Measurements from ENCODE around the gene RCN2. TPM values are rescaled to one million over a fixed set of nuclear protein-coding genes. Genes with fewer than 3 reads are reported as not detected.

RCN2 gene
- total RNA-seq, 1 donor from 2014 or later = 645 TPM

DNA sequence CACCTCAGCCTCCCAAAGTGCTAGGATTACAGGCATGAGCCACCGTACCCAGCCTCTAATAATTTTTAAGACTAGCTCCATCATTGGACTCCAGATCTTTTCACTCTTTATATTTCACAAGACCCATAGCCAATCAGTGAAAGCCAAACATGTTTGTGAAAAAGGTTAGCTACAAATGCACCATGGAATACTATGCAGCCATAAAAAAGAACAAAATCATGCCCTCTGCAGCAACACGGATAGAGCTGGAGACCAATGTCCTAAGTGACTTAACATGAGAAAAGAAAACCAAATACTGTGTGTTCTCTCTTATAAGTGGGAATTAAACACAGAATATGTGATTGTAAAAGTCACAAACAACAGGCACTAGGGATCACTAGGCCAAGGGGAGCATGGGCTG is 29.6 kb upstream of the RCN2 start:
- Mint-ChIP-seq H3K36me3 (peaks cover 11% of the 10 kb centered on the region), H3K4me1 (peaks cover 21% of the 10 kb centered on the region), H3K27me3 (ENCODE audit: insufficient read depth, low read depth) (peaks cover 4% of the 10 kb centered on the region), H3K4me3 (no peak overlapping the region), H3K9me3 (peaks cover 18% of the 10 kb centered on the region), H3K27ac (no peak overlapping the region)
- Histone ChIP-seq H3K4me2 (no peak overlapping the region), H2AFZ (replicated peaks) (no peak overlapping the region), H3K27ac (no peak overlapping the region), H4K20me1 (ENCODE audit: low read depth) (no peaks in the 10 kb centered on the region), H3K36me3 (no peaks in the 10 kb centered on the region), H3K27me3 (peaks cover 22% of the 10 kb centered on the region), H3K9ac (no peak overlapping the region), H3K4me1 (peaks cover 10% of the 10 kb centered on the region), H3F3A (ENCODE audit: low read depth) (peaks cover 22% of the 10 kb centered on the region), H3K79me2 (ENCODE audit: low read depth) (peaks cover 6% of the 10 kb centered on the region), H3K4me3 (no peak overlapping the region), H3K9me3 (ENCODE audit: low read depth) (peaks cover 4% of the 10 kb centered on the region)
- TF ChIP-seq EZH2phosphoT487 (IDR thresholded peaks at IDR 0.05) (no peak), EZH2 (IDR thresholded peaks at IDR 0.05) (no peak)
- TF ChIP-seq, protein P1, sequence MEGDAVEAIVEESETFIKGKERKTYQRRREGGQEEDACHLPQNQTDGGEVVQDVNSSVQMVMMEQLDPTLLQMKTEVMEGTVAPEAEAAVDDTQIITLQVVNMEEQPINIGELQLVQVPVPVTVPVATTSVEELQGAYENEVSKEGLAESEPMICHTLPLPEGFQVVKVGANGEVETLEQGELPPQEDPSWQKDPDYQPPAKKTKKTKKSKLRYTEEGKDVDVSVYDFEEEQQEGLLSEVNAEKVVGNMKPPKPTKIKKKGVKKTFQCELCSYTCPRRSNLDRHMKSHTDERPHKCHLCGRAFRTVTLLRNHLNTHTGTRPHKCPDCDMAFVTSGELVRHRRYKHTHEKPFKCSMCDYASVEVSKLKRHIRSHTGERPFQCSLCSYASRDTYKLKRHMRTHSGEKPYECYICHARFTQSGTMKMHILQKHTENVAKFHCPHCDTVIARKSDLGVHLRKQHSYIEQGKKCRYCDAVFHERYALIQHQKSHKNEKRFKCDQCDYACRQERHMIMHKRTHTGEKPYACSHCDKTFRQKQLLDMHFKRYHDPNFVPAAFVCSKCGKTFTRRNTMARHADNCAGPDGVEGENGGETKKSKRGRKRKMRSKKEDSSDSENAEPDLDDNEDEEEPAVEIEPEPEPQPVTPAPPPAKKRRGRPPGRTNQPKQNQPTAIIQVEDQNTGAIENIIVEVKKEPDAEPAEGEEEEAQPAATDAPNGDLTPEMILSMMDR (IDR thresholded peaks at IDR 0.05) = no peak
- DNase-seq (ENCODE audit: low spot score) = no peak

DNA sequence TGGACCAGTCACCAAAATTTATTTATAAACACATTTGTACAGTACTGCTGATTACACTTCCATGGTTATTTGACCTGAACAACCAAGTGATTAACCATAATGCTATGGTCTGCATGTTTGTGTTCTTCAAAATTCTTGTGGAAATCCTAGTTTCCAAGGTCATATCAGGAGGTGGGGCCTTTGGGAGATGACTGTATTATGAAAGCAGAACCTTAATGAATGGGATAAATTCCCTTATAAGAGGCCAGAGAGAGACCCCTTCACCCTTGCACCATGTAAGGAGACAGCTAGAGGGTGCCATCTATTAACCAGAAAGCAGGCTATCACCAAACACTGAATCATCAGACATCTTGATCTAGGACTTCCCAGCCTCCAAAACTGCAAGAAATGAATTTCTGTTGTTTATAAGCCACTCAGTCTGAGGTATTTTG is 28.3 kb upstream of the RCN2 start:
- H3K9me3 ChIP-seq (ENCODE audit: low read depth) = peaks cover 4% of the 10 kb centered on the region
- H3K27ac ChIP-seq = no peak overlapping the region
- peak; percentile 16 for DNase-seq (ENCODE audit: low spot score)
- TF ChIP-seq, protein P1 (IDR thresholded peaks at IDR 0.05) = peak; percentile 43
- TF ChIP-seq EZH2 (IDR thresholded peaks at IDR 0.05) = no peak
- no peak for TF ChIP-seq EZH2phosphoT487 (IDR thresholded peaks at IDR 0.05)
- H3K4me2 ChIP-seq = peak overlapping the region; percentile 87
- H2AFZ ChIP-seq (replicated peaks) = no peak overlapping the region
- peak overlapping the region; percentile 94 for H3K4me3 Mint-ChIP-seq
- no peak overlapping the region for H3K9ac ChIP-seq
- no peaks in the 10 kb centered on the region for H3K36me3 ChIP-seq
- H3K4me1 Mint-ChIP-seq = peaks cover 21% of the 10 kb centered on the region
- peaks cover 4% of the 10 kb centered on the region for H3K27me3 Mint-ChIP-seq (ENCODE audit: insufficient read depth, low read depth)
- H3K27ac Mint-ChIP-seq = no peak overlapping the region
- H3K79me2 ChIP-seq (ENCODE audit: low read depth) = peaks cover 6% of the 10 kb centered on the region
- peak overlapping the region; percentile 84 for H3K4me3 ChIP-seq
- H3F3A ChIP-seq (ENCODE audit: low read depth) = peaks cover 22% of the 10 kb centered on the region
- no peaks in the 10 kb centered on the region for H4K20me1 ChIP-seq (ENCODE audit: low read depth)
- peaks cover 7% of the 10 kb centered on the region for H3K36me3 Mint-ChIP-seq
- peaks cover 10% of the 10 kb centered on the region for H3K4me1 ChIP-seq
- peaks cover 15% of the 10 kb centered on the region for H3K9me3 Mint-ChIP-seq
- H3K27me3 ChIP-seq = peaks cover 29% of the 10 kb centered on the region

DNA sequence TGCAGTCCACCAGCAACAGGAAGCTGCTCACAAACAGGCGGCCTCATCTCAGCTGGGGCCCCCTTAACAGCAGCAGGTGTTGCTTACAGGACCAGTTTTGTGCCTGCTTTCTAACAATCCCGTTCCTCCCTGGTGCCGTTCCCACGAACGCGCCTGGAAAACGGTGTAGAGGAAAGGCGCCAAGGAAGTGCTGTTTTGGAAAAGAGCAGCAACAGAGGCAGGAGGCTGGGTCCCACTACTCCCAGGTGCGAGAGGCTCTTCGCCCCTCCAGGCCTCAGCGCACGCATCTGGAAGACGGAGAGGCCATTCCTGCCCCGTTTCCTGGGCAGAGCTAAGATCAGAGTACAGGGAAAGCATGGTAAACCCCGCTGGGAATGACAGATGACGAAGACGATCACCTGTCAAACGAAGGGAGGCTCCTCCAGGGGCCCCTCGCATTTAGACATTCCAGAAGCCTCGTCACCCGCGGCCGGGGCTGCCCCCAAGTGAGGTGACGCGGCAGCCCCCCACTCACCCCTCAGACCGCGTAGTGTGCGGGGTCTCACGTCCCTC is 27.0 kb upstream of the RCN2 start:
- H3K4me2 ChIP-seq = peak overlapping the region; percentile 87
- H3K4me3 Mint-ChIP-seq = peak overlapping the region; percentile 94
- H3K4me3 ChIP-seq = peak overlapping the region; percentile 84
- no peaks in the 10 kb centered on the region for H3K9me3 ChIP-seq (ENCODE audit: low read depth)
- H3K4me1 ChIP-seq = peaks cover 10% of the 10 kb centered on the region
- H3K27ac ChIP-seq = no peak overlapping the region
- H3F3A ChIP-seq (ENCODE audit: low read depth) = peaks cover 22% of the 10 kb centered on the region
- DNase-seq (ENCODE audit: low spot score) = peak; percentile 73
- no peaks in the 10 kb centered on the region for H3K36me3 ChIP-seq
- H3K79me2 ChIP-seq (ENCODE audit: low read depth) = peaks cover 6% of the 10 kb centered on the region
- TF ChIP-seq EZH2phosphoT487 (IDR thresholded peaks at IDR 0.05) (no peak), EZH2 (IDR thresholded peaks at IDR 0.05) (no peak)
- peak overlapping the region; percentile 46 for H3K27ac Mint-ChIP-seq
- peaks cover 4% of the 10 kb centered on the region for H3K27me3 Mint-ChIP-seq (ENCODE audit: insufficient read depth, low read depth)
- H3K4me1 Mint-ChIP-seq = peaks cover 21% of the 10 kb centered on the region
- H3K36me3 Mint-ChIP-seq = peaks cover 3% of the 10 kb centered on the region
- peak overlapping the region; percentile 33 for H3K9ac ChIP-seq
- H2AFZ ChIP-seq (replicated peaks) = peak overlapping the region; percentile 87
- H4K20me1 ChIP-seq (ENCODE audit: low read depth) = no peaks in the 10 kb centered on the region
- H3K9me3 Mint-ChIP-seq = peaks cover 7% of the 10 kb centered on the region
- H3K27me3 ChIP-seq = peaks cover 29% of the 10 kb centered on the region

Measured in neural progenitor cell (in vitro differentiated cells).